Upper lobe of left lung (tissue), 4 donors: ENCODE measurements around the gene FUCA1.

Experiments
- POLR2A ChIP-seq, 4 donors: fragments of 450-650 bp; IDR thresholded peaks; one replicate each; pipeline ENCODE4 v1.5.1; 2016 to 2017; ENCODE audit warnings: antibody characterized with exemption in 4 of 4, mild to moderate bottlenecking in 2 of 4
- POLR2AphosphoS5 ChIP-seq, 2 donors: sonication (generic); formaldehyde crosslinking; IDR thresholded peaks; one replicate each; pipeline ENCODE4 v1.5.1; 2017; ENCODE audit warnings: antibody characterized with exemption in 2 of 2
- TF ChIP-seq, protein P1 (sequence below), 6 experiments: fragments of 450-650 bp in 4 of 6; fragments of 200-600 bp in 2 of 6; sonication (generic) in 2 of 6; IDR thresholded peaks; one replicate each; pipeline ENCODE4 v1.5.1; 2016 to 2019; ENCODE audit warnings: antibody characterized with exemption in 6 of 6

DNA sequence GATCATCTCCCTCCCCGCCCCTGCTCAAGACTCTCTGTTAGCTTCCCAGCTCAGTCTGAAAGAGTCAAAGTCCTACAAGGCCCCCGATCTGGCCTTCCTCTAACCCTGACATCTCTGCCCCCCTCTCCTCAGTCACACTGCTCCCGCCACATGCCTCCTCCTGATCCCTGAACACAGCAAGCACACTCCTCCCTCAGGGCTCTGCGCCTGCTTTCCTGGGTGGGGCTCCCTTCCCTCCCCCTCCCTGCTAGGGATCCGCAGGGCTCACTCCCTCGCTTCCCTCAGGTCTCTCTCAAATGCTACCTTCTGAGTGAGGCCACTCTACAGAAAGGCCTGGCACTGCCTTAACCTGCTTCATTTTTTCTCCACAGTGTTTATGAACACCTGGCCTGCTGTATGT lies 61.8 kb downstream of the FUCA1 start:
- TF ChIP-seq POLR2AphosphoS5 (IDR thresholded peaks at IDR 0.05) (no peak), POLR2A (IDR thresholded peaks at IDR 0.05) (no peak)
- TF ChIP-seq, protein P1, sequence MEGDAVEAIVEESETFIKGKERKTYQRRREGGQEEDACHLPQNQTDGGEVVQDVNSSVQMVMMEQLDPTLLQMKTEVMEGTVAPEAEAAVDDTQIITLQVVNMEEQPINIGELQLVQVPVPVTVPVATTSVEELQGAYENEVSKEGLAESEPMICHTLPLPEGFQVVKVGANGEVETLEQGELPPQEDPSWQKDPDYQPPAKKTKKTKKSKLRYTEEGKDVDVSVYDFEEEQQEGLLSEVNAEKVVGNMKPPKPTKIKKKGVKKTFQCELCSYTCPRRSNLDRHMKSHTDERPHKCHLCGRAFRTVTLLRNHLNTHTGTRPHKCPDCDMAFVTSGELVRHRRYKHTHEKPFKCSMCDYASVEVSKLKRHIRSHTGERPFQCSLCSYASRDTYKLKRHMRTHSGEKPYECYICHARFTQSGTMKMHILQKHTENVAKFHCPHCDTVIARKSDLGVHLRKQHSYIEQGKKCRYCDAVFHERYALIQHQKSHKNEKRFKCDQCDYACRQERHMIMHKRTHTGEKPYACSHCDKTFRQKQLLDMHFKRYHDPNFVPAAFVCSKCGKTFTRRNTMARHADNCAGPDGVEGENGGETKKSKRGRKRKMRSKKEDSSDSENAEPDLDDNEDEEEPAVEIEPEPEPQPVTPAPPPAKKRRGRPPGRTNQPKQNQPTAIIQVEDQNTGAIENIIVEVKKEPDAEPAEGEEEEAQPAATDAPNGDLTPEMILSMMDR (IDR thresholded peaks at IDR 0.05) = no peak
